Stimulated activated CD8-positive, alpha-beta memory T cell treated with anti-CD3 and anti-CD28 coated beads, Interleukin-15, amount 100 ng/mL, for 4 hours (primary cell): ENCODE results near the gene POLH.

Experiments
- DNase-seq, 2 donors: peaks; one replicate each; pipeline ENCODE4 v3.0.0-alpha.2; 2020; ENCODE audit warnings: low read depth in 2 of 2

POLH gene

GRCh38 chr6:43606019-43606418 lies 30.0 kb downstream of the POLH start:
- no peak for DNase-seq

- DNase-seq = peak in 1 of 2 donors; percentile 22
Observed at GRCh38 chr6:43608310-43608763, 32.4 kb downstream of the POLH start.

- DNase-seq = no peak
Observed at GRCh38 chr6:43608807-43609206, 32.8 kb downstream of the POLH start.

GRCh38 chr6:43609402-43609801 lies 33.4 kb downstream of the POLH start:
- no peak for DNase-seq

GRCh38 chr6:43610431-43610830 lies 34.4 kb downstream of the POLH start:
- DNase-seq = no peak

- DNase-seq = no peak
Observed at GRCh38 chr6:43613721-43614395, 37.9 kb downstream of the POLH start.

- no peak for DNase-seq
Observed at GRCh38 chr6:43614396-43614730, 38.4 kb downstream of the POLH start.

GRCh38 chr6:43616725-43617472 lies 40.9 kb downstream of the POLH start:
- no peak for DNase-seq

- DNase-seq = no peak
Observed at GRCh38 chr6:43621078-43621835, 45.3 kb downstream of the POLH start.

- DNase-seq = no peak
Observed at GRCh38 chr6:43621836-43622180, 45.8 kb downstream of the POLH start.

GRCh38 chr6:43622541-43622940 lies 46.6 kb downstream of the POLH start:
- DNase-seq = no peak

- DNase-seq = no peak
Observed at GRCh38 chr6:43623880-43624785, 48.1 kb downstream of the POLH start.

- no peak for DNase-seq
Observed at GRCh38 chr6:43624786-43625288, 48.9 kb downstream of the POLH start.

GRCh38 chr6:43625393-43625992 lies 49.5 kb downstream of the POLH start:
- DNase-seq = no peak

GRCh38 chr6:43627008-43627825 lies 51.2 kb downstream of the POLH start:
- no peak for DNase-seq

- DNase-seq = peak in 1 of 2 donors; percentile 24
Observed at GRCh38 chr6:43628393-43629103, 52.6 kb downstream of the POLH start.

- DNase-seq = peak; percentile 91 to 96
Observed at GRCh38 chr6:43629104-43629504, 53.1 kb downstream of the POLH start, which contains the start of gene GTPBP2. GTPBP2 (minus strand) TSS chr6:43629264; CDS start chr6:43629162, 102 bp downstream.

GRCh38 chr6:43629505-43630300 lies 53.7 kb downstream of the POLH start:
- DNase-seq = peak; percentile 67 to 72
